DMS 273 (cell line): Measurements from ENCODE around the gene RASGRP3.
"Not testable (repeated sequence)": the region's sequence is repeated elsewhere in the genome, so short reads cannot be mapped to it uniquely, and the experiment has no call there.

Experiments used
- DNase-seq: peaks from one replicate; lab custom pipeline; 2025; ENCODE audit not compliant: unreplicated experiment; lab: John Stamatoyannopoulos, UW

RASGRP3 gene

GRCh38 chr2:33476131-33476792 lies at the start of gene RASGRP3:
TSS of gene RASGRP3 (plus strand) at chr2:33476649. CDS start at chr2:33515137, 38,488 bp downstream.
- DNase-seq = peak; percentile 96

GRCh38 chr2:33426666-33427231 lies 49.7 kb upstream of the RASGRP3 start:
- DNase-seq = peak; percentile 46

- DNase-seq = no peak
Measured at GRCh38 chr2:33430077-33430476, 46.4 kb upstream of the RASGRP3 start.

GRCh38 chr2:33430856-33431255 lies 45.6 kb upstream of the RASGRP3 start:
- no peak for DNase-seq

GRCh38 chr2:33432871-33433270 lies 43.6 kb upstream of the RASGRP3 start:
- no peak for DNase-seq

- DNase-seq = no peak
Measured at GRCh38 chr2:33433279-33434235, 42.9 kb upstream of the RASGRP3 start.

GRCh38 chr2:33435518-33435917 lies 40.9 kb upstream of the RASGRP3 start:
- no peak for DNase-seq

GRCh38 chr2:33436083-33436482 lies 40.4 kb upstream of the RASGRP3 start:
- no peak for DNase-seq

- no peak for DNase-seq
Measured at GRCh38 chr2:33437297-33437696, 39.2 kb upstream of the RASGRP3 start.

GRCh38 chr2:33437815-33438214 lies 38.6 kb upstream of the RASGRP3 start:
- DNase-seq = no peak

- DNase-seq = peak; percentile 76
Measured at GRCh38 chr2:33441235-33441810, 35.1 kb upstream of the RASGRP3 start.

GRCh38 chr2:33442052-33442451 lies 34.4 kb upstream of the RASGRP3 start:
- DNase-seq = not testable (repeated sequence)

- no peak for DNase-seq
Measured at GRCh38 chr2:33442528-33443079, 33.8 kb upstream of the RASGRP3 start.

- no peak for DNase-seq
Measured at GRCh38 chr2:33443274-33443829, 33.1 kb upstream of the RASGRP3 start.

GRCh38 chr2:33444967-33445366 lies 31.5 kb upstream of the RASGRP3 start:
- no peak for DNase-seq

GRCh38 chr2:33448220-33448899 lies 28.1 kb upstream of the RASGRP3 start:
- DNase-seq = no peak

GRCh38 chr2:33451214-33451613 lies 25.2 kb upstream of the RASGRP3 start:
- DNase-seq = no peak

GRCh38 chr2:33451825-33452224 lies 24.6 kb upstream of the RASGRP3 start:
- no peak for DNase-seq

GRCh38 chr2:33452545-33452944 lies 23.9 kb upstream of the RASGRP3 start:
- no peak for DNase-seq

GRCh38 chr2:33453905-33454479 lies 22.5 kb upstream of the RASGRP3 start:
- DNase-seq = no peak
